Adrenal gland (tissue), 12 donors: ENCODE results near the gene BMPR1B. TPM values are rescaled to one million over a fixed set of nuclear protein-coding genes. Genes with fewer than 3 reads are reported as not detected.

Experiments
- DNase-seq, 7 donors: peaks; one replicate each; pipeline ENCODE4 v3.0.0-alpha.2; 2019 to 2020
- H3K27ac ChIP-seq, 5 donors: fragments of 200-600 bp; sonication (generic) in 4 of 5; 1 replicate in 3 of 5; 2 replicates in 2 of 5; pipeline versions ENCODE4 v1.5.1 to v1.8.0; 2016 to 2020; ENCODE audit warnings: mild to moderate bottlenecking in 1 of 5
- H3K27me3 ChIP-seq: fragments of 200-600 bp; 2 replicates; pipeline ENCODE4 v1.8.0; 2021
- H3K36me3 ChIP-seq, 2 donors: fragments of 200-600 bp; replicated peaks in 1 of 2; 1 replicate in 1 of 2; 2 replicates in 1 of 2; pipeline versions ENCODE4 v1.5.1 to v1.8.0; 2018 to 2022
- H3K4me1 ChIP-seq, 2 donors: fragments of 200-600 bp; replicated peaks in 1 of 2; 1 replicate in 1 of 2; 2 replicates in 1 of 2; pipeline versions ENCODE4 v1.5.1 to v1.8.0; 2018 to 2021
- H3K4me3 ChIP-seq, 4 donors: fragments of 200-600 bp; sonication (generic) in 3 of 4; one replicate each; pipeline ENCODE4 v1.5.1; 2016 to 2018
- H3K9me3 ChIP-seq, 3 donors: fragments of 200-600 bp; sonication (generic) in 1 of 3; replicated peaks in 1 of 3; 1 replicate in 2 of 3; 2 replicates in 1 of 3; pipeline versions ENCODE4 v1.5.1 to v1.8.0; 2016 to 2021
- POLR2A ChIP-seq, 2 donors: fragments of 450-650 bp; IDR thresholded peaks; one replicate each; pipeline ENCODE4 v1.6.1; 2017; ENCODE audit warnings: antibody characterized with exemption in 2 of 2, mild to moderate bottlenecking in 2 of 2, moderate library complexity in 1 of 2
- WGBS, 4 donors: extraction: QIAGEN DNeasy Blood & Tissue Kit in 2 of 4; methylation state at CpG; one replicate each; pipeline versions ENCODE4 v1.1.5 to v1.1.7; 2013 to 2017; 5-methylcytosine and 5-hydroxymethylcytosine counted together
- intact Hi-C, 2 donors: fragments of 100-400 bp; cut with DNase I; formaldehyde crosslinking; loops; one replicate each; pipeline versions ENCODE4 v1.14.1 to v1.15.0; 2022 to 2023
- polyA plus RNA-seq, 3 donors: library from polyadenylated mRNA; stranded (reverse); fragments of 200-250 nt in 2 of 3; fragments of 350-450 nt in 1 of 3; fragmentation: Illumina TruSeq in 1 of 3; extraction: RNeasy Lipid Tissue Mini Kit (QIAGEN cat#74804) in 1 of 3; gene quantifications; one replicate each; pipeline ENCODE4 v1.2.3, GENCODE V29; 2013 to 2014
- total RNA-seq, 9 donors: library from RNA; depleted of rRNA in 4 of 9; stranded (reverse); fragments of >200 nt in 4 of 9; fragments of 120-200 nt in 1 of 9; fragmentation: NEBNext Ultra II Directional in 1 of 9; extraction: Animal tissue kit (Norgen Biotek cat#: 25700) in 1 of 9; gene quantifications; one replicate each; pipeline versions ENCODE4 v1.1.0 to v1.2.4, GENCODE V29; 2013 to 2023
- TF ChIP-seq, protein P1 (sequence below), 6 experiments: fragments of 450-650 bp in 4 of 6; fragments of 200-600 bp in 2 of 6; sonication (generic) in 1 of 6; IDR thresholded peaks; 1 replicate in 5 of 6; 2 replicates in 1 of 6; pipeline versions ENCODE4 v1.5.1 to v1.8.0; 2016 to 2021; ENCODE audit warnings: antibody characterized with exemption in 6 of 6, mild to moderate bottlenecking in 2 of 6, moderate library complexity in 1 of 6
- donor health status: healthy with polysubstance abuse.
- donor health status: Bipolar disorder and iron deficiency.
- donor health status: DM: yes; HTN: yes; CAD: no.
- donor health status: DM: no; HTN: no; CAD: no.
- donor health status: DM: no; HTN: no; CAD: no.
- donor health status: DM: yes; HTN: yes; CAD: no.

Gene BMPR1B
- total and polyA plus RNA-seq, 12 donors: 0.94 to 22.2 (median 6.2) TPM

DNA sequence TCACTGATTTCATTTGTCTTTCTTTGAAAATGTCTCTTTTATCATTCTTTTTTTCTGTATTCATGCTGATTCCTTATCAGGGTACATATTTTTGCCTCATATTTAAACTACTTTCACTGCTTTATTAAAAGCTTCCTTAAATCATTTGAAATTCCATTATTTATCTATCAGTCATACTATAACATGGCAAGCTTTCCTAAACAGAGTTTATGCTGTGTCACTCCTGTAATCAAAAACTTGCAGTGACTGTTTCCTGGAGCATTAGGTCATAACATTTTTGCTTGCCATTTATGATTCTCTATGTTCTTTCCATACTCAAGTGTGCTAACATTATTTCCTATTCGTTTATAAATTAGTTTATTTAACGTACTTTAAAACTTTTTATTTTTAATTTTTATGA lies 203.7 kb downstream of the BMPR1B start:
- WGBS, 4 donors: 78 to 89% (median 81%) methylated on average over 2 of the region's 2 CpGs
- H3K4me1 ChIP-seq: no peaks in the 10 kb centered on the region
- no peaks in the 10 kb centered on the region for H3K36me3 ChIP-seq
- H3K27ac ChIP-seq: no peak overlapping the region
- H3K4me3 ChIP-seq: no peak overlapping the region
- peaks cover 0 to 4% (median 0%) of the 10 kb centered on the region in 3 donors for H3K9me3 ChIP-seq
- DNase-seq: no peak
- no peaks in the 10 kb centered on the region for H3K27me3 ChIP-seq
- TF ChIP-seq, protein P1, sequence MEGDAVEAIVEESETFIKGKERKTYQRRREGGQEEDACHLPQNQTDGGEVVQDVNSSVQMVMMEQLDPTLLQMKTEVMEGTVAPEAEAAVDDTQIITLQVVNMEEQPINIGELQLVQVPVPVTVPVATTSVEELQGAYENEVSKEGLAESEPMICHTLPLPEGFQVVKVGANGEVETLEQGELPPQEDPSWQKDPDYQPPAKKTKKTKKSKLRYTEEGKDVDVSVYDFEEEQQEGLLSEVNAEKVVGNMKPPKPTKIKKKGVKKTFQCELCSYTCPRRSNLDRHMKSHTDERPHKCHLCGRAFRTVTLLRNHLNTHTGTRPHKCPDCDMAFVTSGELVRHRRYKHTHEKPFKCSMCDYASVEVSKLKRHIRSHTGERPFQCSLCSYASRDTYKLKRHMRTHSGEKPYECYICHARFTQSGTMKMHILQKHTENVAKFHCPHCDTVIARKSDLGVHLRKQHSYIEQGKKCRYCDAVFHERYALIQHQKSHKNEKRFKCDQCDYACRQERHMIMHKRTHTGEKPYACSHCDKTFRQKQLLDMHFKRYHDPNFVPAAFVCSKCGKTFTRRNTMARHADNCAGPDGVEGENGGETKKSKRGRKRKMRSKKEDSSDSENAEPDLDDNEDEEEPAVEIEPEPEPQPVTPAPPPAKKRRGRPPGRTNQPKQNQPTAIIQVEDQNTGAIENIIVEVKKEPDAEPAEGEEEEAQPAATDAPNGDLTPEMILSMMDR (IDR thresholded peaks at IDR 0.05): no peak
- TF ChIP-seq POLR2A (IDR thresholded peaks at IDR 0.05): no peak
- intact Hi-C loops: no loop called here

- no peak overlapping the region for H3K4me3 ChIP-seq
- TF ChIP-seq, protein P1 (IDR thresholded peaks at IDR 0.05): no peak
- TF ChIP-seq POLR2A (IDR thresholded peaks at IDR 0.05): no peak
- H3K9me3 ChIP-seq: peaks cover 0 to 4% (median 0%) of the 10 kb centered on the region in 3 donors
- no peak overlapping the region for H3K27ac ChIP-seq
- intact Hi-C loops: no loop called here
- H3K36me3 ChIP-seq: no peaks in the 10 kb centered on the region
- DNase-seq: no peak
- no peaks in the 10 kb centered on the region for H3K27me3 ChIP-seq
- H3K4me1 ChIP-seq: no peaks in the 10 kb centered on the region
Measured at GRCh38 chr4:94962484-94962883, 204.7 kb downstream of the BMPR1B start.

- no peaks in the 10 kb centered on the region for H3K36me3 ChIP-seq
- H3K27me3 ChIP-seq: no peaks in the 10 kb centered on the region
- no peaks in the 10 kb centered on the region for H3K4me1 ChIP-seq
- DNase-seq: no peak
- TF ChIP-seq, protein P1 (IDR thresholded peaks at IDR 0.05): no peak
- no peak for TF ChIP-seq POLR2A (IDR thresholded peaks at IDR 0.05)
- no peak overlapping the region for H3K27ac ChIP-seq
- no peaks in the 10 kb centered on the region for H3K9me3 ChIP-seq
- H3K4me3 ChIP-seq: no peak overlapping the region
- intact Hi-C loops: no loop called here
Measured at GRCh38 chr4:94965852-94966251, 208.1 kb downstream of the BMPR1B start.

DNA sequence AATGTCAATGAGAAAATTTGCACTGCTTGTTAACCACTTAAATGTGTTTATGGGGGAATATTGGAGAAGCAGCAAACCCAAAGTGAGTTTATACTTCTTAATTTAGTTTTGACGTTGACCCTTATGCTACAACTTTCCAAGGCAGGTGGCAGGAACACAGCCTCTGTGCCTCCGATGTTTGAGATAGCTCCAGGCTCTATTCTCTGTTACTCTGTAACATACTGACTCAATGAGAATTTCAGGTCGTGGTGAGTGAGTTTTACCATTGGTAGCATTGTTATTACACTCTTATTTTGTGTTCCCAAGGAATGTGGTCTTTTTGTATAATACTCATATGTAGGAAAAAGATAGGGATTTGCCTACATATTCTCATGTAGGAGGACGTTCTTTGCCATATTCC lies 210.7 kb downstream of the BMPR1B start:
- intact Hi-C loops: no loop called here
- no peaks in the 10 kb centered on the region for H3K9me3 ChIP-seq
- 74 to 83% (median 78%) methylated on average over 4 of the region's 4 CpGs for WGBS, 4 donors
- H3K36me3 ChIP-seq: no peaks in the 10 kb centered on the region
- no peak overlapping the region for H3K4me3 ChIP-seq
- H3K27me3 ChIP-seq: no peaks in the 10 kb centered on the region
- H3K4me1 ChIP-seq: no peaks in the 10 kb centered on the region
- TF ChIP-seq POLR2A (IDR thresholded peaks at IDR 0.05): no peak
- TF ChIP-seq, protein P1 (IDR thresholded peaks at IDR 0.05): no peak
- DNase-seq: no peak
- no peak overlapping the region for H3K27ac ChIP-seq
